Activated CD4-positive, CD25-positive, alpha-beta regulatory T cell treated with anti-CD3 and anti-CD28 coated beads, Interleukin-2, amount 50 U/mL, for 24 hours (primary cell): ENCODE results near the gene WDR45.

ENCODE experiments used
- ATAC-seq, 2 donors: fragments of 150-1000 bp; cut with Tn5 transposase; one replicate each; pipeline ENCODE4 v1.10.0; 2021; ENCODE audit warnings: mild to moderate bottlenecking in 1 of 2, moderate library complexity in 1 of 2

WDR45 gene

GRCh38 chrX:49073601-49074575 is 5.8 kb downstream of the WDR45 start, which contains the start of gene PRAF2:
Gene PRAF2 (minus strand): TSS chrX:49074002. CDS start chrX:49073987, 15 bp downstream.
- ATAC-seq, result peak; percentile 96 to 99

- ATAC-seq, result no peak
These were observed 7.0 kb downstream of the WDR45 start for GRCh38 chrX:49072712-49073095.

- no peak for ATAC-seq
These were observed 7.6 kb downstream of the WDR45 start for GRCh38 chrX:49071877-49072711.

GRCh38 chrX:49070988-49071387 is 8.7 kb downstream of the WDR45 start:
- ATAC-seq, result no peak

- no peak for ATAC-seq
These were observed 10.6 kb downstream of the WDR45 start for GRCh38 chrX:49069038-49069437.

- no peak for ATAC-seq
These were observed 12.2 kb downstream of the WDR45 start for GRCh38 chrX:49067285-49068120.

GRCh38 chrX:49066690-49067089 is 13.0 kb downstream of the WDR45 start:
- no peak for ATAC-seq

- ATAC-seq, result no peak
These were observed 13.4 kb downstream of the WDR45 start for GRCh38 chrX:49066278-49066677.

GRCh38 chrX:49064735-49065134 is 15.0 kb downstream of the WDR45 start:
- no peak for ATAC-seq

GRCh38 chrX:49064303-49064702 is 15.4 kb downstream of the WDR45 start:
- no peak for ATAC-seq

GRCh38 chrX:49063715-49064114 is 16.0 kb downstream of the WDR45 start:
- ATAC-seq, result no peak

- ATAC-seq, result no peak
These were observed 17.8 kb downstream of the WDR45 start for GRCh38 chrX:49061916-49062315.

GRCh38 chrX:49061490-49061889 is 18.2 kb downstream of the WDR45 start:
- no peak for ATAC-seq

GRCh38 chrX:49060914-49061313 is 18.8 kb downstream of the WDR45 start:
- ATAC-seq, result no peak

- ATAC-seq, result no peak
These were observed 20.0 kb downstream of the WDR45 start for GRCh38 chrX:49059681-49060085.

- no peak for ATAC-seq
These were observed 20.5 kb downstream of the WDR45 start for GRCh38 chrX:49059201-49059600.

GRCh38 chrX:49058794-49059193 is 20.9 kb downstream of the WDR45 start, which contains the start of gene CCDC120:
Gene CCDC120 (plus strand): TSS chrX:49058999. CDS start chrX:49062042, 3,043 bp downstream.
- no peak for ATAC-seq

GRCh38 chrX:49054073-49054762 is 25.5 kb downstream of the WDR45 start:
- no peak for ATAC-seq

GRCh38 chrX:49053223-49054072 is 26.2 kb downstream of the WDR45 start:
- peak; percentile 79 to 85 for ATAC-seq

- ATAC-seq, result no peak
These were observed 35.8 kb downstream of the WDR45 start for GRCh38 chrX:49043987-49044281.
